HEK293 (cell line): Measurements from ENCODE around the gene MCTS1.

Experiments used
- CTCF ChIP-seq: fragments of 450-650 bp; formaldehyde crosslinking; IDR thresholded peaks from 2 replicates; pipeline ENCODE4 v1.5.1; 2016; ENCODE audit warnings: missing biosample characterization, missing genetic modification characterization
- TCF7L2 ChIP-seq: IDR thresholded peaks from 2 replicates; pipeline ENCODE4 v1.6.1; 2011; ENCODE audit warnings: low read depth, mild to moderate bottlenecking, inconsistent platforms, low read length, moderate library complexity, borderline replicate concordance
- ZNF324 ChIP-seq: fragments of 450-650 bp; formaldehyde crosslinking; IDR thresholded peaks from 2 replicates; pipeline ENCODE4 v1.5.1; 2016; ENCODE audit warnings: missing biosample characterization, missing genetic modification characterization
- ZNF426 ChIP-seq: fragments of 450-650 bp; formaldehyde crosslinking; IDR thresholded peaks from 2 replicates; pipeline ENCODE4 v1.5.1; 2017; ENCODE audit warnings: missing biosample characterization, missing genetic modification characterization, mild to moderate bottlenecking, inconsistent platforms, moderate library complexity
- ZNF488 ChIP-seq: fragments of 450-650 bp; formaldehyde crosslinking; IDR thresholded peaks from 2 replicates; pipeline ENCODE4 v1.5.1; 2016; ENCODE audit warnings: missing biosample characterization, missing genetic modification characterization

GRCh38 chrX:120585702-120586101 lies 18.2 kb upstream of the MCTS1 start:
- TF ChIP-seq ZNF324 (tag by site-specific recombination) (no peak), ZNF426 (no peak), CTCF (tag by site-specific recombination) (no peak), TCF7L2 (no peak), ZNF488 (tag by site-specific recombination) (no peak)
